Liver (tissue), 9 donors: ENCODE data around the gene PRCD. TPM values are rescaled to one million over a fixed set of nuclear protein-coding genes. Genes with fewer than 3 reads are reported as not detected.
"Not testable (repeated sequence)": the region's sequence is repeated elsewhere in the genome, so short reads cannot be mapped to it uniquely, and the experiment has no call there.

Experiments
- DNase-seq: peaks from one replicate; pipeline ENCODE4 v3.0.0-alpha.2; 2017; ENCODE audit warnings: low spot score
- H3K27ac ChIP-seq, 2 donors: one replicate each; pipeline ENCODE4 v1.7.0; 2013; ENCODE audit warnings: inconsistent platforms in 2 of 2, low read length in 2 of 2, control low read depth in 1 of 2, low read depth in 1 of 2, mild to moderate bottlenecking in 1 of 2
- H3K27me3 ChIP-seq, 4 donors: one replicate each; pipeline versions ENCODE4 v1.6.1 to v1.7.0; 2013; ENCODE audit warnings: low read length in 3 of 4, inconsistent platforms in 1 of 4, mild to moderate bottlenecking in 1 of 4, moderate library complexity in 1 of 4; ENCODE audit not compliant: control insufficient read depth in 4 of 4, insufficient read depth in 4 of 4
- H3K36me3 ChIP-seq, 4 donors: one replicate each; pipeline versions ENCODE4 v1.6.1 to v1.7.0; 2013; ENCODE audit warnings: low read length in 3 of 4, mild to moderate bottlenecking in 3 of 4, low read depth in 1 of 4, moderate library complexity in 1 of 4; ENCODE audit not compliant: control insufficient read depth in 4 of 4, insufficient read depth in 3 of 4
- H3K4me1 ChIP-seq, 4 donors: one replicate each; pipeline versions ENCODE4 v1.6.1 to v1.7.0; 2013; ENCODE audit warnings: low read length in 3 of 4, mild to moderate bottlenecking in 3 of 4, moderate library complexity in 1 of 4; ENCODE audit not compliant: control insufficient read depth in 4 of 4, insufficient read depth in 4 of 4
- H3K4me3 ChIP-seq, 3 donors: one replicate each; pipeline versions ENCODE4 v1.6.1 to v1.7.0; 2013; ENCODE audit warnings: low read length in 3 of 3, control low read depth in 1 of 3, low read depth in 1 of 3, mild to moderate bottlenecking in 1 of 3
- H3K9ac ChIP-seq, 2 donors: one replicate each; pipeline ENCODE4 v1.7.0; 2013; ENCODE audit warnings: low read length in 2 of 2, mild to moderate bottlenecking in 2 of 2, moderate library complexity in 2 of 2, control low read depth in 1 of 2, low read depth in 1 of 2
- H3K9me3 ChIP-seq, 4 donors: one replicate each; pipeline versions ENCODE4 v1.6.1 to v1.7.0; 2013; ENCODE audit warnings: low read length in 3 of 4; ENCODE audit not compliant: control insufficient read depth in 4 of 4
- EGR1 ChIP-seq, 2 donors: IDR thresholded peaks; 2 replicates each; pipeline ENCODE4 v1.6.1; 2016 to 2018; ENCODE audit warnings: antibody characterized with exemption in 2 of 2, low read depth in 2 of 2
- FOXA2 ChIP-seq: IDR thresholded peaks from 2 replicates; pipeline ENCODE4 v1.6.1; 2016; ENCODE audit warnings: antibody characterized with exemption
- GABPA ChIP-seq, 2 donors: IDR thresholded peaks in 1 of 2; conservative IDR thresholded peaks in 1 of 2; 2 replicates each; pipeline ENCODE4 v1.6.1; 2016; ENCODE audit warnings: antibody characterized with exemption in 2 of 2, mild to moderate bottlenecking in 1 of 2, moderate library complexity in 1 of 2
- HNF4G ChIP-seq: IDR thresholded peaks from 2 replicates; pipeline ENCODE4 v1.6.1; 2016; ENCODE audit warnings: antibody characterized with exemption
- RAD21 ChIP-seq, 2 donors: IDR thresholded peaks; 2 replicates each; pipeline ENCODE4 v1.6.1; 2016; ENCODE audit warnings: antibody characterized with exemption in 2 of 2, mild to moderate bottlenecking in 2 of 2
- RXRA ChIP-seq, 2 donors: IDR thresholded peaks; 2 replicates each; pipeline ENCODE4 v1.6.1; 2017 to 2018; ENCODE audit warnings: antibody characterized with exemption in 2 of 2, mild to moderate bottlenecking in 1 of 2
- SP1 ChIP-seq: IDR thresholded peaks from 2 replicates; pipeline ENCODE4 v1.6.1; 2018; ENCODE audit warnings: antibody characterized with exemption, mild to moderate bottlenecking
- TAF1 ChIP-seq: conservative IDR thresholded peaks from 2 replicates; pipeline ENCODE4 v1.6.1; 2016; ENCODE audit warnings: antibody characterized with exemption, mild to moderate bottlenecking
- YY1 ChIP-seq: IDR thresholded peaks from 2 replicates; pipeline ENCODE4 v1.6.1; 2016; ENCODE audit warnings: antibody characterized with exemption, mild to moderate bottlenecking
- WGBS: extraction: QIAGEN DNeasy Blood & Tissue Kit; methylation state at CpG from one replicate; pipeline ENCODE4 v1.1.7; 2013; 5-methylcytosine and 5-hydroxymethylcytosine counted together
- polyA plus RNA-seq, 2 donors: library from polyadenylated mRNA; stranded (reverse) in 1 of 2; unstranded in 1 of 2; fragments of 200-250 nt in 1 of 2; fragments of >200 nt in 1 of 2; fragmentation: Nextera tagmentation in 1 of 2; extraction: Ambion mirVana in 1 of 2; gene quantifications; one replicate each; pipeline versions ENCODE4 v1.2.1 to v1.2.3, GENCODE V29; 2013 to 2015
- total RNA-seq, 2 donors: library from RNA; depleted of rRNA; stranded (reverse); fragments of >200 nt; gene quantifications; one replicate each; pipeline ENCODE4 v1.2.3, GENCODE V29; 2014
- TF ChIP-seq, protein P1 (sequence below): IDR thresholded peaks from 2 replicates; pipeline ENCODE4 v1.6.1; 2016; ENCODE audit warnings: antibody characterized with exemption
- TF ChIP-seq, protein P2 (sequence below): IDR thresholded peaks from 2 replicates; pipeline ENCODE4 v1.6.1; 2016; ENCODE audit warnings: antibody characterized with exemption
- donor health status: healthy.
- donor health status: healthy.
- donor health status: healthy.
- donor health status: healthy.
- donor health status: healthy.

PRCD gene
- total and polyA plus RNA-seq, 4 donors: 0.63 to 1.0 (median 0.75) TPM; not detected in 1

DNA sequence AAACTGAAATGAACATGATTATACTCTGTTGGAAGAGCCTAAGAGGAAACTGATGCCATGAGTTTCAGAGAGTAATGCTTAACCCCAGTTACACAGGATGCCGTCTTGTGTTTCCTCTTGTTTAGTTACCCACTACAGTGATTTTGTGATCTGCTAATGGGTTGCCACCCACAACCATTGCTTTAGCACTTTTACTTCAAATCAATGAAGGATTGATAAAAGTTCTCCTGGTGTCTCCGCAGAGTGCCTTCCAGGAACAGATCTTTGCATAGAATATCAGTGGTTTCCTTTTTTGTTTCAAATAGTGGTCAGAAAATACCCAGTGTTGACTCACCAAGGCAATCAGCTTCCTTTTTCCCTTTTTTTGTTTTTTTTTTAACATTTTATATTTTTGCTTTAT lies 23.5 kb downstream of the PRCD start:
- peaks cover 0 to 37% (median 19%) of the 10 kb centered on the region in 4 donors for H3K4me1 ChIP-seq
- not testable (repeated sequence) for DNase-seq, H3K27ac ChIP-seq, H3K9me3 ChIP-seq, H3K4me3 ChIP-seq, H3K9ac ChIP-seq, H3K27me3 ChIP-seq
- peaks cover 4 to 27% (median 21%) of the 10 kb centered on the region in 4 donors for H3K36me3 ChIP-seq
- WGBS: 55% methylated on average over 2 of the region's 2 CpGs

DNA sequence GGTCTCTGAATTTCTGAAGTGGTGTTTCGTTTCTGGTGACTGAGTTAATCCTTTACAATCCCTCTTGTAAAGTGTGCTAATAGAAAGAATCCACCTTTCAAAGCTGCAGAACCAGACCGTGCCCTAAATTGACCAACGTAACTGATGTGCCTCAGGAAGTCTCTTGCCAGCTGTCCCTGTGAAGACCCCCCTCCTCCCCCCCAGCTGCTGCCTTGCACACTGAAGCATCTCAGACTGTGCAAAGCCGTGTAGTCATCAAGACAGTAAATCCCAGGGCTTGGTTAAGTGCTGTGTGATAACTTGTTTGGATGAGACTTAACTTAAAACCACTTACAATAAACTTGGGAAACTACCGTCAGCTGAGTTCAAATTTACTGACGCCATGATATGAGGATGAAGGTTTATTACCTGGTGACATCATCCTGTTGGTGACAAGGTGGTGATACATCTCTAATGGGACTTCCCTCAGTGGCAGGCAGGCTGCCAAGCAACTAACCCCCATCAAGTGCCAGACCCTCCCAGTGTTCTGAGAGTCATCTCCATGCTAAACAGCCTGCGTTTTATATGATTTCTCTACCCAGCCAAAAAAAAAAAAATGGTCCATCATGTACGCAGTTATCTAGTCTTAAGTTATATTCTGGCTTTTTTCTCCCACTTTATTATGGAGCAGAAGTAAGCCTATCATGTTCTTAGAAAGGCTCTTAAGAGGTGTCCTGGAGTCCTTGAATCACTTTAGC lies 25.3 kb downstream of the PRCD start:
- H3K9me3 ChIP-seq, DNase-seq, H3K27ac ChIP-seq, H3K9ac ChIP-seq, H3K27me3 ChIP-seq, H3K4me3 ChIP-seq: not testable (repeated sequence)
- Histone ChIP-seq H3K36me3 (peaks cover 4 to 27% (median 21%) of the 10 kb centered on the region in 4 donors), H3K4me1 (peaks cover 0 to 19% (median 10%) of the 10 kb centered on the region in 4 donors)
- WGBS: 87% methylated on average over 8 of the region's 8 CpGs

DNA sequence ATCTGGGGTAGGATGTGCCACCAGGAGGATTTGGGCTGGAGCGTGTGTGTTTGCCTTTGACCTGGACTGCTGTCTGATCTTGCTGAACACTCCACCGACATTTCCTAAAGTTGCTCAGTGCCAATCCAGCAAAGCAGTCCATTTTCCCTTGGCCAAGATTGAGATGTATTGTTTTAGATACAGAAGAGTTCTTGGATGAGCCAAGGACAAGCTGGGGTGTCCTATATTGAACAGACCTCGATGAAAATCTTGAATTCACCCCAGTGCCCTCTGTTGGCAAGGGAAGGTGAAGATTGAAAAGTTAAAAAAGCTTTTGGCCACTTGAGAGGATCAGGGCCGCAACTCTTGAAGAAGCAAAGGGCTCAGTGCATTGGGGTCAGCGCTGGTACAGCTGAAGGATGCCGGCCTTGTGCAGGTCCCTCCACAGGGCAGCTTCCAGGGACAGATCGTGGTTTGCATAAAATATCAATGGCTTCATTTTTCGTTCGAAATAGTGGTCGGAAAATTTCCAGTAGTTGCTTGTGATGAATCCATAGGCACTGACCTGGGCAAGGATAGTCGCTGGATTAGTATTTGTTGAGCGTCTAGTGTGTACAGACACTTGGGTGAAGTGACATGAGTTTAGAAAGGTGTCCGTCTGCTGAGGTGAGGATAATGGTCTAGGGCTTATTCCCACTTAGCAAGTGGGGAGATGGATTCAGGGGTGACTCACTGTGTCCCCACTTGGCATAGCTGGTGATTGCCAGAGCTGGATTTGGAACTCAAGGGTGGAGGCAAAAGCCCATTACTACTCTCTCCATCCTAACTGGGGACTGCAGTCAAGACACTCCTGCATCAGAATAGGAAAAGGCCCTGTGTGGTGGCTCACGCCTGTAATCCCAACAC lies 26.1 kb downstream of the PRCD start:
- Histone ChIP-seq H3K36me3 (peaks cover 4 to 27% (median 20%) of the 10 kb centered on the region in 4 donors), H3K9ac (no peak overlapping the region), H3K4me1 (peaks cover 0 to 17% (median 10%) of the 10 kb centered on the region in 4 donors), H3K9me3 (no peaks in the 10 kb centered on the region), H3K27me3 (no peaks in the 10 kb centered on the region), H3K27ac (no peak overlapping the region), H3K4me3 (no peak overlapping the region)
- no peak for DNase-seq
- no peak for TF ChIP-seq RXRA (IDR thresholded peaks at IDR 0.05)
- no peak for TF ChIP-seq GABPA (IDR thresholded peaks at IDR 0.05 in 1 of 2, conservative IDR thresholded peaks at IDR 0.05 in 1 of 2)
- no peak for TF ChIP-seq SP1
- WGBS: 93% methylated on average over 14 of the region's 14 CpGs

DNA sequence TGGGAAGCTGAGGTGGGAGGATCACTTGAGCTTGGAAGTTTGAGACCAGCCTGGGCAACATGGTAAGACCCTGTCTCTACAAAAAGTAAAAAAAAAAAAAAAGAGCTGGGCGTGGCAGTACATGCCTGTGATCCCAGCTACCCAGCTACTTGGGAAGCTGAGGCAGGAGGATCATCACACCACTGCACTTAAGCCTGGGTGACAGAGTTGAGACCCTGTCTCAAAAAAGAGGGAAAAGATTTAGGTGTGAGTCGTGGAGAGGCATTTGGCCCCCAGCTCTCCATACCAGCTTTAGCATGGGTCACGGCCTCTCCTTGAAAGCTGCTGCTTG lies 26.7 kb downstream of the PRCD start:
- Histone ChIP-seq H3K4me3 (no peak overlapping the region), H3K9me3 (no peaks in the 10 kb centered on the region), H3K9ac (no peak overlapping the region), H3K27ac (no peak overlapping the region), H3K27me3 (no peaks in the 10 kb centered on the region), H3K4me1 (peaks cover 0 to 17% (median 9%) of the 10 kb centered on the region in 4 donors), H3K36me3 (peaks cover 2 to 22% (median 16%) of the 10 kb centered on the region in 4 donors)
- WGBS: 86% methylated on average over 3 of the region's 3 CpGs
- DNase-seq: no peak
- TF ChIP-seq TAF1: no peak

DNA sequence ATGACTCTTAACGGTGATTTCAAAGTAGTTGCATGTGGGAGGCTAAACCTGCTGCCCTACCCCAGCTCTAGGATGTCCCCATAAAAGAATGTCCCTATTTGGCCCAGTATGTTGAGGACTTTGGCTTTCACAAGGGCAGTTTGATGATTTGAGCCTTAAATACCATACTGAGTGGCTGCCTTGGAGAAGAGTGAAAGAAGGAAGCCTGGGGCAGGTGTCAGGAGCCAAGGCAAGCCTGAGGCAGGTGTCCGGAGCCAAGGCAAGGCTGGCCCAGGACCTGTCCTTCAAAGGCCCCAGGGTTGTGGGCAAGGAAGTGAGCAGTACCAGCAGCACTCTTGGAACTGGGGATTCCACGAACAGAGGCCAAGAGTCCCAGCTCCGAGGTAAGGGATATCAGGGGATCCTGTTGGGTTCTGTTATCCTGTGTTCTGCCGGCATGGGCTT lies 27.2 kb downstream of the PRCD start:
- Histone ChIP-seq H3K9me3 (no peaks in the 10 kb centered on the region), H3K27ac (no peak overlapping the region), H3K4me3 (no peak overlapping the region), H3K4me1 (peaks cover 0 to 13% (median 6%) of the 10 kb centered on the region in 4 donors), H3K36me3 (peaks cover under 1 to 18% (median 12%) of the 10 kb centered on the region in 4 donors), H3K9ac (no peak overlapping the region), H3K27me3 (no peaks in the 10 kb centered on the region)
- DNase-seq: no peak
- TF ChIP-seq RAD21 (IDR thresholded peaks at IDR 0.05) (no peak), EGR1 (IDR thresholded peaks at IDR 0.05; ENCODE audit: low read depth in 2 of 2) (no peak), YY1 (no peak), RXRA (IDR thresholded peaks at IDR 0.05) (no peak), HNF4G (no peak), FOXA2 (no peak)
- TF ChIP-seq, protein P1, sequence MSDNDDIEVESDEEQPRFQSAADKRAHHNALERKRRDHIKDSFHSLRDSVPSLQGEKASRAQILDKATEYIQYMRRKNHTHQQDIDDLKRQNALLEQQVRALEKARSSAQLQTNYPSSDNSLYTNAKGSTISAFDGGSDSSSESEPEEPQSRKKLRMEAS: no peak
- TF ChIP-seq, protein P2, sequence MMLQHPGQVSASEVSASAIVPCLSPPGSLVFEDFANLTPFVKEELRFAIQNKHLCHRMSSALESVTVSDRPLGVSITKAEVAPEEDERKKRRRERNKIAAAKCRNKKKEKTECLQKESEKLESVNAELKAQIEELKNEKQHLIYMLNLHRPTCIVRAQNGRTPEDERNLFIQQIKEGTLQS: no peak
- WGBS: 87% methylated on average over 5 of the region's 5 CpGs
